ENCODE data around the gene PROCA1. TPM values are rescaled to one million over a fixed set of nuclear protein-coding genes. Genes with fewer than 3 reads are reported as not detected.

PROCA1 gene
- total RNA-seq, 1 donor from 2014 or later: 0.26 TPM

- H3K36me3 ChIP-seq (ENCODE audit: control insufficient read depth, insufficient read depth, low read length): peaks cover 34% of the 10 kb centered on the region
- no peak overlapping the region for H3K4me3 ChIP-seq (ENCODE audit: low read depth, low read length)
- FAIRE-seq (no peak), DNase-seq (ENCODE audit: low read depth) (no peak)
- no peaks in the 10 kb centered on the region for H3K27me3 ChIP-seq (ENCODE audit: control insufficient read depth, insufficient read depth, low read length)
- no peak for TF ChIP-seq CTCF (IDR thresholded peaks at IDR 0.05; ENCODE audit: insufficient read depth, low read length, severe bottlenecking)
Observed at GRCh38 chr17:28688481-28688880, 23.2 kb downstream of the PROCA1 start.

DNA sequence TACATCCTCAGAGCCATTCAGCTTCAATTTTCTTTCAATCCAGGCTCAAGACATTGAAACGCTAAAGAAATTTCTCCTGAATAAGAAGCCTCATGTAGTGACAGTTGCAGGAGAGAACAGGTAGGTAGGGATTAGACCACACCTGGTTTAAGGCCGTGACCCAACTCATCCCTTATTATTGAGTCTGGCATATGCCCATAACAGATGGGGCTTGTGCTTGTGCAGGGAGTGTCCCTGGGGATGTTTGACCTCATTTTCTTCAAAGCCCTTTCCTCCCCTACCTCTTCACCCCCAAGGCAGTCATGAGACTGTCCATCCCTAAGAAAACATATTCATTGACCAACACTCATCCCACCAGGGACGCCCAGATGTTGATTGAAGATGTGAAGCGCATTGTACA is 25.4 kb downstream of the PROCA1 start:
- Histone ChIP-seq H3K4me3 (ENCODE audit: low read depth, low read length) (no peak overlapping the region), H3K36me3 (ENCODE audit: control insufficient read depth, insufficient read depth, low read length) (peaks cover 52% of the 10 kb centered on the region), H3K27me3 (ENCODE audit: control insufficient read depth, insufficient read depth, low read length) (no peaks in the 10 kb centered on the region)
- DNase-seq (ENCODE audit: low read depth) (no peak), FAIRE-seq (no peak)
- no peak for TF ChIP-seq CTCF (IDR thresholded peaks at IDR 0.05; ENCODE audit: insufficient read depth, low read length, severe bottlenecking)

- H3K36me3 ChIP-seq (ENCODE audit: control insufficient read depth, insufficient read depth, low read length): peaks cover 50% of the 10 kb centered on the region
- no peak for DNase-seq (ENCODE audit: low read depth)
- FAIRE-seq: no peak
Observed at GRCh38 chr17:28685366-28685765, 26.3 kb downstream of the PROCA1 start.

DNA sequence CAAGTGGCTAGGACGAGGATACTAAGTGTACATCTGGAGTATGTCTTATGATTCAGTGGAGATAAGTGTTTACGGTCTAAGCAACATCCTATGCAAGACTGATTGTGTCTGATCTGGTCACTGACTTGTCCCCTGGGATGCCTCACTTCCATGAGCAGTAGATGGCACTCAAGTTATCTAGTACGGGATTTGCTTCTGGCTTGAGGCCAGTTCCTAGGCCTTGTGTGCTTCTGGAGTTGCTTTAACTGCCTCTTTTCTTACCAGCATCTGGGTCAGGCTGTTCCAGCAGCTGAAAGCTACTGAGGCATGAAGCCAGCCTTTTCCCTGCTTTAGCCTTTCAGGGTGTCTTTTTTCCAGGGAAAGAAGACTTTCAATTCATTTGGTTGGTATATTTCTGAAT is 26.7 kb downstream of the PROCA1 start:
- DNase-seq (ENCODE audit: low read depth) (no peak), FAIRE-seq (no peak)
- Histone ChIP-seq H3K36me3 (ENCODE audit: control insufficient read depth, insufficient read depth, low read length) (peaks cover 46% of the 10 kb centered on the region), H3K4me3 (ENCODE audit: low read depth, low read length) (no peak overlapping the region), H3K27me3 (ENCODE audit: control insufficient read depth, insufficient read depth, low read length) (no peaks in the 10 kb centered on the region)
- TF ChIP-seq CTCF (IDR thresholded peaks at IDR 0.05; ENCODE audit: insufficient read depth, low read length, severe bottlenecking): no peak

More at GRCh38 chr17:28685366-28685765, 26.3 kb downstream of the PROCA1 start:
- TF ChIP-seq CTCF (IDR thresholded peaks at IDR 0.05; ENCODE audit: insufficient read depth, low read length, severe bottlenecking): no peak
- H3K4me3 ChIP-seq (ENCODE audit: low read depth, low read length): no peak overlapping the region
- H3K27me3 ChIP-seq (ENCODE audit: control insufficient read depth, insufficient read depth, low read length): no peaks in the 10 kb centered on the region

GRCh38 chr17:28682655-28683054 is 29.0 kb downstream of the PROCA1 start:
- no peak for FAIRE-seq
- DNase-seq (ENCODE audit: low read depth): no peak
- no peak for TF ChIP-seq CTCF (IDR thresholded peaks at IDR 0.05; ENCODE audit: insufficient read depth, low read length, severe bottlenecking)
- Histone ChIP-seq H3K4me3 (ENCODE audit: low read depth, low read length) (no peak overlapping the region), H3K36me3 (ENCODE audit: control insufficient read depth, insufficient read depth, low read length) (peaks cover 51% of the 10 kb centered on the region), H3K27me3 (ENCODE audit: control insufficient read depth, insufficient read depth, low read length) (no peaks in the 10 kb centered on the region)

- peak; percentile 58 for TF ChIP-seq CTCF (IDR thresholded peaks at IDR 0.05; ENCODE audit: insufficient read depth, low read length, severe bottlenecking)
- H3K36me3 ChIP-seq (ENCODE audit: control insufficient read depth, insufficient read depth, low read length): peaks cover 42% of the 10 kb centered on the region
- no peak overlapping the region for H3K4me3 ChIP-seq (ENCODE audit: low read depth, low read length)
- DNase-seq (ENCODE audit: low read depth) (peak; percentile 31), FAIRE-seq (no peak)
- H3K27me3 ChIP-seq (ENCODE audit: control insufficient read depth, insufficient read depth, low read length): no peaks in the 10 kb centered on the region
Observed at GRCh38 chr17:28675980-28676379, 35.7 kb downstream of the PROCA1 start.

Measured in bronchial epithelial cell (primary cell).